HG02852 (cell line): ENCODE results near the gene DDX5.
"Not testable (repeated sequence)": the region's sequence is repeated elsewhere in the genome, so short reads cannot be mapped to it uniquely, and the experiment has no call there.

Experiments
- ATAC-seq: cut with Tn5 transposase; IDR thresholded peaks from one replicate; pipeline ENCODE4 v1.9.1; 2021; ENCODE audit warnings: mild to moderate bottlenecking, moderate library complexity; ENCODE audit not compliant: unreplicated experiment

Gene DDX5

GRCh38 chr17:64508683-64509082, 2.6 kb upstream of the DDX5 start:
- no peak for ATAC-seq

- ATAC-seq, result peak; percentile 20
Measured at GRCh38 chr17:64507413-64507782, 1.3 kb upstream of the DDX5 start.

- peak; percentile 52 for ATAC-seq
Measured at GRCh38 chr17:64506576-64507412, 705 bp upstream of the DDX5 start, which contains the start of gene CEP95. TSS of gene CEP95 (plus strand) at chr17:64506977. CDS start at chr17:64507098, 121 bp downstream.

- peak; percentile 27 for ATAC-seq
Measured at GRCh38 chr17:64505340-64506200, 519 bp downstream of the DDX5 start.

- ATAC-seq, result no peak
Measured at GRCh38 chr17:64504769-64505339, 1.2 kb downstream of the DDX5 start.

- ATAC-seq, result no peak
Measured at GRCh38 chr17:64503821-64504768, 2.0 kb downstream of the DDX5 start.

- ATAC-seq, result no peak
Measured at GRCh38 chr17:64503341-64503740, 2.7 kb downstream of the DDX5 start.

GRCh38 chr17:64502809-64503208, 3.3 kb downstream of the DDX5 start:
- ATAC-seq, result no peak

- ATAC-seq, result no peak
Measured at GRCh38 chr17:64502021-64502420, 4.1 kb downstream of the DDX5 start.

GRCh38 chr17:64500862-64501765, 5.0 kb downstream of the DDX5 start:
- no peak for ATAC-seq

GRCh38 chr17:64500487-64500859, 5.6 kb downstream of the DDX5 start:
- no peak for ATAC-seq

- no peak for ATAC-seq
Measured at GRCh38 chr17:64499805-64500486, 6.1 kb downstream of the DDX5 start.

GRCh38 chr17:64498308-64499203, 7.5 kb downstream of the DDX5 start:
- no peak for ATAC-seq

GRCh38 chr17:64497565-64498035, 8.5 kb downstream of the DDX5 start:
- no peak for ATAC-seq

- peak; percentile 87 for ATAC-seq
Measured at GRCh38 chr17:64496786-64497564, 9.1 kb downstream of the DDX5 start, which contains the start of gene POLG2. TSS of gene POLG2 (minus strand) at chr17:64497054. CDS start at chr17:64496968, 86 bp downstream.

- ATAC-seq, result no peak
Measured at GRCh38 chr17:64496348-64496785, 9.7 kb downstream of the DDX5 start.

GRCh38 chr17:64495300-64495699, 10.8 kb downstream of the DDX5 start:
- not testable (repeated sequence) for ATAC-seq
